ENCODE results near the gene ADAMTS10. TPM values are rescaled to one million over a fixed set of nuclear protein-coding genes. Genes with fewer than 3 reads are reported as not detected.

ADAMTS10 gene
- total and polyA plus RNA-seq, 2 experiments from 2014 or later, result 15.8 to 22.1 TPM

- no peaks in the 10 kb centered on the region for H3K9me3 ChIP-seq (ENCODE audit: low read depth)
- 96% methylated on average over 3 of the region's 3 CpGs for WGBS (ENCODE audit: low lambda C conversion rate, missing lambda C conversion rate)
- no peaks in the 10 kb centered on the region for H3K79me2 ChIP-seq
- H3K4me1 ChIP-seq (ENCODE audit: insufficient read depth), result peaks cover 4% of the 10 kb centered on the region
- no peak overlapping the region for H3K27ac ChIP-seq
- TF ChIP-seq EZH2 (IDR thresholded peaks at IDR 0.05; ENCODE audit: borderline replicate concordance) (no peak), CTCF (IDR thresholded peaks at IDR 0.05; ENCODE audit: poor library complexity) (no peak), EZH2phosphoT487 (IDR thresholded peaks at IDR 0.05; ENCODE audit: low read depth, severe bottlenecking, unreplicated experiment) (no peak)
- H3K9me2 ChIP-seq (replicated peaks; ENCODE audit: insufficient read depth), result no peaks in the 10 kb centered on the region
- H3K4me3 ChIP-seq, result no peak overlapping the region
- no peak overlapping the region for H3K4me2 ChIP-seq
- H3K27me3 ChIP-seq, result no peaks in the 10 kb centered on the region
- DNase-seq (ENCODE audit: low spot score), result no peak
- no peaks in the 10 kb centered on the region for H4K20me1 ChIP-seq (ENCODE audit: insufficient read depth, poor library complexity, severe bottlenecking)
- no peaks in the 10 kb centered on the region for H3K36me3 ChIP-seq (replicated peaks; ENCODE audit: insufficient read depth, low read depth)
- no peak overlapping the region for H2AFZ ChIP-seq
Observed at GRCh38 chr19:8537099-8537498, 73.4 kb downstream of the ADAMTS10 start.

- no peak overlapping the region for H3K4me3 ChIP-seq
- H3K27me3 ChIP-seq, result no peaks in the 10 kb centered on the region
- H4K20me1 ChIP-seq (ENCODE audit: insufficient read depth, poor library complexity, severe bottlenecking), result no peaks in the 10 kb centered on the region
- 89% methylated on average over 19 of the region's 22 CpGs for WGBS (ENCODE audit: low lambda C conversion rate, missing lambda C conversion rate)
- no peak for TF ChIP-seq CTCF (IDR thresholded peaks at IDR 0.05; ENCODE audit: poor library complexity)
- no peak for TF ChIP-seq EZH2phosphoT487 (IDR thresholded peaks at IDR 0.05; ENCODE audit: low read depth, severe bottlenecking, unreplicated experiment)
- no peak for TF ChIP-seq EZH2 (IDR thresholded peaks at IDR 0.05; ENCODE audit: borderline replicate concordance)
- H3K27ac ChIP-seq, result no peak overlapping the region
- H2AFZ ChIP-seq, result no peak overlapping the region
- no peaks in the 10 kb centered on the region for H3K36me3 ChIP-seq (replicated peaks; ENCODE audit: insufficient read depth, low read depth)
- no peaks in the 10 kb centered on the region for H3K79me2 ChIP-seq
- DNase-seq (ENCODE audit: low spot score), result no peak
- no peaks in the 10 kb centered on the region for H3K9me3 ChIP-seq (ENCODE audit: low read depth)
- no peak overlapping the region for H3K4me2 ChIP-seq
- peaks cover 4% of the 10 kb centered on the region for H3K4me1 ChIP-seq (ENCODE audit: insufficient read depth)
- H3K9me2 ChIP-seq (replicated peaks; ENCODE audit: insufficient read depth), result no peaks in the 10 kb centered on the region
Observed at GRCh38 chr19:8536282-8536681, 74.2 kb downstream of the ADAMTS10 start.

- H3K4me2 ChIP-seq, result no peak overlapping the region
- no peak for DNase-seq (ENCODE audit: low spot score)
- no peaks in the 10 kb centered on the region for H3K9me3 ChIP-seq (ENCODE audit: low read depth)
- no peak overlapping the region for H2AFZ ChIP-seq
- peaks cover 4% of the 10 kb centered on the region for H3K4me1 ChIP-seq (ENCODE audit: insufficient read depth)
- H3K27me3 ChIP-seq, result no peaks in the 10 kb centered on the region
- H3K36me3 ChIP-seq (replicated peaks; ENCODE audit: insufficient read depth, low read depth), result no peaks in the 10 kb centered on the region
- H3K9me2 ChIP-seq (replicated peaks; ENCODE audit: insufficient read depth), result no peaks in the 10 kb centered on the region
- H3K27ac ChIP-seq, result no peak overlapping the region
- H4K20me1 ChIP-seq (ENCODE audit: insufficient read depth, poor library complexity, severe bottlenecking), result no peaks in the 10 kb centered on the region
- TF ChIP-seq EZH2 (IDR thresholded peaks at IDR 0.05; ENCODE audit: borderline replicate concordance) (no peak), EZH2phosphoT487 (IDR thresholded peaks at IDR 0.05; ENCODE audit: low read depth, severe bottlenecking, unreplicated experiment) (no peak), CTCF (IDR thresholded peaks at IDR 0.05; ENCODE audit: poor library complexity) (no peak)
- H3K4me3 ChIP-seq, result no peak overlapping the region
- H3K79me2 ChIP-seq, result peaks cover 5% of the 10 kb centered on the region
- 73% methylated on average over 2 of the region's 2 CpGs for WGBS (ENCODE audit: low lambda C conversion rate, missing lambda C conversion rate)
Observed at GRCh38 chr19:8532225-8532624, 78.3 kb downstream of the ADAMTS10 start.

- no peaks in the 10 kb centered on the region for H4K20me1 ChIP-seq (ENCODE audit: insufficient read depth, poor library complexity, severe bottlenecking)
- H3K4me2 ChIP-seq, result no peak overlapping the region
- no peak overlapping the region for H3K27ac ChIP-seq
- H3K79me2 ChIP-seq, result peaks cover 9% of the 10 kb centered on the region
- H3K27me3 ChIP-seq, result no peaks in the 10 kb centered on the region
- no peak for DNase-seq (ENCODE audit: low spot score)
- H2AFZ ChIP-seq, result no peak overlapping the region
- no peaks in the 10 kb centered on the region for H3K9me2 ChIP-seq (replicated peaks; ENCODE audit: insufficient read depth)
- H3K4me3 ChIP-seq, result no peak overlapping the region
- H3K36me3 ChIP-seq (replicated peaks; ENCODE audit: insufficient read depth, low read depth), result no peaks in the 10 kb centered on the region
- H3K9me3 ChIP-seq (ENCODE audit: low read depth), result no peaks in the 10 kb centered on the region
- TF ChIP-seq EZH2phosphoT487 (IDR thresholded peaks at IDR 0.05; ENCODE audit: low read depth, severe bottlenecking, unreplicated experiment), result no peak
- 96% methylated on average over 7 of the region's 7 CpGs for WGBS (ENCODE audit: low lambda C conversion rate, missing lambda C conversion rate)
- peaks cover 10% of the 10 kb centered on the region for H3K4me1 ChIP-seq (ENCODE audit: insufficient read depth)
Observed at GRCh38 chr19:8531470-8531869, 79.0 kb downstream of the ADAMTS10 start.

Other genes starting within 250 kb of the ADAMTS10 start
- gene ANGPTL4, start 246.6 kb downstream of the ADAMTS10 start, total RNA-seq, result 12.0 and 14.7 TPM in 2 replicates
- 23.4 and 26.3 TPM in 2 replicates for gene ANGPTL4, start 246.6 kb downstream of the ADAMTS10 start, polyA plus RNA-seq
- 30.9 and 47.1 TPM in 2 replicates for gene RAB11B, start 220.4 kb downstream of the ADAMTS10 start, total RNA-seq
- 174 and 216 TPM in 2 replicates for gene RAB11B, start 220.4 kb downstream of the ADAMTS10 start, polyA plus RNA-seq
- gene MARCHF2, start 197.4 kb downstream of the ADAMTS10 start, total RNA-seq, result 39.0 and 73.5 TPM in 2 replicates
- gene MARCHF2, start 197.4 kb downstream of the ADAMTS10 start, polyA plus RNA-seq, result 32.9 and 38.5 TPM in 2 replicates
- 64.7 and 69.3 TPM in 2 replicates for gene HNRNPM, start 165.7 kb downstream of the ADAMTS10 start, total RNA-seq
- gene HNRNPM, start 165.7 kb downstream of the ADAMTS10 start, polyA plus RNA-seq, result 159 and 161 TPM in 2 replicates
- gene PRAM1, start 108.1 kb downstream of the ADAMTS10 start, total RNA-seq, result 0.44 and 0.73 TPM in 2 replicates
- gene PRAM1, start 108.1 kb downstream of the ADAMTS10 start, polyA plus RNA-seq, result 0.48 and 0.91 TPM in 2 replicates
- gene ZNF414, start 96.5 kb downstream of the ADAMTS10 start, total RNA-seq, result 3.8 and 5.7 TPM in 2 replicates
- 54.2 and 54.3 TPM in 2 replicates for gene ZNF414, start 96.5 kb downstream of the ADAMTS10 start, polyA plus RNA-seq
- 0.13 and 0.92 TPM in 2 replicates for gene MYO1F, start 33.3 kb downstream of the ADAMTS10 start, total RNA-seq
- gene MYO1F, start 33.3 kb downstream of the ADAMTS10 start, polyA plus RNA-seq, result 1.0 and 3.1 TPM in 2 replicates
- not detected in 2 replicates for gene NFILZ, start 19.9 kb upstream of the ADAMTS10 start, total RNA-seq
- gene NFILZ, start 19.9 kb upstream of the ADAMTS10 start, polyA plus RNA-seq, result not detected in 2 replicates
- gene ACTL9, start 88.1 kb upstream of the ADAMTS10 start, total RNA-seq, result not detected in 2 replicates
- gene ACTL9, start 88.1 kb upstream of the ADAMTS10 start, polyA plus RNA-seq, result not detected in 2 replicates
- gene OR2Z1, start 110.9 kb upstream of the ADAMTS10 start, total RNA-seq, result not detected in 2 replicates
- gene OR2Z1, start 110.9 kb upstream of the ADAMTS10 start, polyA plus RNA-seq, result not detected in 2 replicates
- gene ZNF558, start 221.6 kb upstream of the ADAMTS10 start, total RNA-seq, result 31.0 and 35.6 TPM in 2 replicates
- 16.4 and 25.1 TPM in 2 replicates for gene ZNF558, start 221.6 kb upstream of the ADAMTS10 start, polyA plus RNA-seq
- not detected in 2 replicates for gene MBD3L1, start 221.7 kb upstream of the ADAMTS10 start, total RNA-seq
- not detected in 2 replicates for gene MBD3L1, start 221.7 kb upstream of the ADAMTS10 start, polyA plus RNA-seq